ENCODE data around the gene IL20RB. TPM values are rescaled to one million over a fixed set of nuclear protein-coding genes. Genes with fewer than 3 reads are reported as not detected.
A peak's percentile ranks its signal among the peaks of the same experiment; 100 is the strongest.

Gene IL20RB
- total and polyA plus RNA-seq, 4 donors: 0.14 to 1.3 (median 0.33) TPM

DNA sequence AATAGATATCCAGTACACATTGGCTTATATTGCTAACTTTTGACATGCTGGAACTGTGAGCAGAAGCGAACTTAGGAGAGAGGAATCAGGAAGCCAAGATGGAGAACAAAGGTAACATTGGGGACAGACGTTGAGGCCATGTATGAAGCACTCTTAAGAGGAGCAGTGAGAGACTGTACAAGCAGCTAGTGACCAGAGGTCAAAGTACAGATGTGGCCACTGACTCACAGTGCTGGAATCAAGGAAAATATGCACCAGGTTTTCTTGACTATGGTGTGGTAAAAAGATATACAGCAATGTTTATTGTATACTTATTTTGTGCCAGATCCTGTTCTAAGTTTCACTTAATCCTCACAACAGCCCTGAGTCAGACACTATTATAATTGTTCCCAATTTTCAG lies 2.0 kb upstream of the IL20RB start:
- 62% methylated on average over 2 of the region's 2 CpGs for WGBS
- H3K4me1 ChIP-seq (ENCODE audit: control insufficient read depth in 4 of 4, insufficient read depth in 4 of 4, low read length in 3 of 4): peaks cover 0 to 15% (median 5%) of the 10 kb centered on the region in 4 donors
- H3K9me3 ChIP-seq (ENCODE audit: control insufficient read depth in 4 of 4, low read length in 3 of 4): no peaks in the 10 kb centered on the region
- no peak overlapping the region for H3K9ac ChIP-seq (ENCODE audit: low read depth in 1 of 2, low read length in 2 of 2)
- H3K36me3 ChIP-seq (ENCODE audit: control insufficient read depth in 4 of 4, insufficient read depth in 3 of 4, low read depth in 1 of 4, low read length in 3 of 4): no peaks in the 10 kb centered on the region
- H3K4me3 ChIP-seq (ENCODE audit: low read depth in 1 of 3, low read length in 3 of 3): no peak overlapping the region
- no peak overlapping the region for H3K27ac ChIP-seq (ENCODE audit: low read depth in 1 of 2, low read length in 2 of 2)
- no peak for DNase-seq (ENCODE audit: low spot score)
- no peaks in the 10 kb centered on the region for H3K27me3 ChIP-seq (ENCODE audit: control insufficient read depth in 4 of 4, insufficient read depth in 4 of 4, low read length in 3 of 4)
- TF ChIP-seq, protein P1, sequence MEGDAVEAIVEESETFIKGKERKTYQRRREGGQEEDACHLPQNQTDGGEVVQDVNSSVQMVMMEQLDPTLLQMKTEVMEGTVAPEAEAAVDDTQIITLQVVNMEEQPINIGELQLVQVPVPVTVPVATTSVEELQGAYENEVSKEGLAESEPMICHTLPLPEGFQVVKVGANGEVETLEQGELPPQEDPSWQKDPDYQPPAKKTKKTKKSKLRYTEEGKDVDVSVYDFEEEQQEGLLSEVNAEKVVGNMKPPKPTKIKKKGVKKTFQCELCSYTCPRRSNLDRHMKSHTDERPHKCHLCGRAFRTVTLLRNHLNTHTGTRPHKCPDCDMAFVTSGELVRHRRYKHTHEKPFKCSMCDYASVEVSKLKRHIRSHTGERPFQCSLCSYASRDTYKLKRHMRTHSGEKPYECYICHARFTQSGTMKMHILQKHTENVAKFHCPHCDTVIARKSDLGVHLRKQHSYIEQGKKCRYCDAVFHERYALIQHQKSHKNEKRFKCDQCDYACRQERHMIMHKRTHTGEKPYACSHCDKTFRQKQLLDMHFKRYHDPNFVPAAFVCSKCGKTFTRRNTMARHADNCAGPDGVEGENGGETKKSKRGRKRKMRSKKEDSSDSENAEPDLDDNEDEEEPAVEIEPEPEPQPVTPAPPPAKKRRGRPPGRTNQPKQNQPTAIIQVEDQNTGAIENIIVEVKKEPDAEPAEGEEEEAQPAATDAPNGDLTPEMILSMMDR (IDR thresholded peaks at IDR 0.05; ENCODE audit: low read depth, low read length, missing input control): no peak
- TF ChIP-seq JUND (IDR thresholded peaks at IDR 0.05): peak in 1 of 2 donors; percentile 49
- peak; percentile 81 to 83 for TF ChIP-seq HNF4A (conservative IDR thresholded peaks at IDR 0.05)
- TF ChIP-seq RXRA (IDR thresholded peaks at IDR 0.05): peak in 1 of 2 donors; percentile 18
- TF ChIP-seq RAD21 (IDR thresholded peaks at IDR 0.05): no peak
- TF ChIP-seq GABPA (IDR thresholded peaks at IDR 0.05 in 1 of 2, conservative IDR thresholded peaks at IDR 0.05 in 1 of 2): no peak
- TF ChIP-seq, protein P2, sequence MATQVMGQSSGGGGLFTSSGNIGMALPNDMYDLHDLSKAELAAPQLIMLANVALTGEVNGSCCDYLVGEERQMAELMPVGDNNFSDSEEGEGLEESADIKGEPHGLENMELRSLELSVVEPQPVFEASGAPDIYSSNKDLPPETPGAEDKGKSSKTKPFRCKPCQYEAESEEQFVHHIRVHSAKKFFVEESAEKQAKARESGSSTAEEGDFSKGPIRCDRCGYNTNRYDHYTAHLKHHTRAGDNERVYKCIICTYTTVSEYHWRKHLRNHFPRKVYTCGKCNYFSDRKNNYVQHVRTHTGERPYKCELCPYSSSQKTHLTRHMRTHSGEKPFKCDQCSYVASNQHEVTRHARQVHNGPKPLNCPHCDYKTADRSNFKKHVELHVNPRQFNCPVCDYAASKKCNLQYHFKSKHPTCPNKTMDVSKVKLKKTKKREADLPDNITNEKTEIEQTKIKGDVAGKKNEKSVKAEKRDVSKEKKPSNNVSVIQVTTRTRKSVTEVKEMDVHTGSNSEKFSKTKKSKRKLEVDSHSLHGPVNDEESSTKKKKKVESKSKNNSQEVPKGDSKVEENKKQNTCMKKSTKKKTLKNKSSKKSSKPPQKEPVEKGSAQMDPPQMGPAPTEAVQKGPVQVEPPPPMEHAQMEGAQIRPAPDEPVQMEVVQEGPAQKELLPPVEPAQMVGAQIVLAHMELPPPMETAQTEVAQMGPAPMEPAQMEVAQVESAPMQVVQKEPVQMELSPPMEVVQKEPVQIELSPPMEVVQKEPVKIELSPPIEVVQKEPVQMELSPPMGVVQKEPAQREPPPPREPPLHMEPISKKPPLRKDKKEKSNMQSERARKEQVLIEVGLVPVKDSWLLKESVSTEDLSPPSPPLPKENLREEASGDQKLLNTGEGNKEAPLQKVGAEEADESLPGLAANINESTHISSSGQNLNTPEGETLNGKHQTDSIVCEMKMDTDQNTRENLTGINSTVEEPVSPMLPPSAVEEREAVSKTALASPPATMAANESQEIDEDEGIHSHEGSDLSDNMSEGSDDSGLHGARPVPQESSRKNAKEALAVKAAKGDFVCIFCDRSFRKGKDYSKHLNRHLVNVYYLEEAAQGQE (IDR thresholded peaks at IDR 0.05): no peak

DNA sequence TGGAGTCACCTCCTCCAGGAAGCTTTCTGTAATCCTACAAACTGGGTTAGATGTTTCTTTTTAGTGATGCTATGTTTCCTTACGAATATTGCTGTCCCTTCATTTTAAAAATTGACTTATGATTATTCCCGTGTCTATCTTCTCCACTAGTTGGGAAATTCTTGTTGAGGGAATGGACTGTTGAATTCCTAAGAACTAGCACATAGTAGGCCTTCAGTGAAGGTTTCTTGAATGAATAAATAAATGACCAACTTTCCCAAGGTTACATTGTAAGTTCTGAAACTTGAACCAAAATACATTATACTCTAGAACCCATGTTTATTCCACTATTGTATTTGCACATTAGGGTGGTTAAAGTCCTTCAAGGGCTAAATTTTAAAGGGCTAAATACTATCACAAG lies 812 bp upstream of the IL20RB start:
- Histone ChIP-seq H3K27ac (ENCODE audit: low read depth in 1 of 2, low read length in 2 of 2) (no peak overlapping the region), H3K36me3 (ENCODE audit: control insufficient read depth in 4 of 4, insufficient read depth in 3 of 4, low read depth in 1 of 4, low read length in 3 of 4) (no peaks in the 10 kb centered on the region), H3K27me3 (ENCODE audit: control insufficient read depth in 4 of 4, insufficient read depth in 4 of 4, low read length in 3 of 4) (no peaks in the 10 kb centered on the region), H3K9me3 (ENCODE audit: control insufficient read depth in 4 of 4, low read length in 3 of 4) (no peaks in the 10 kb centered on the region), H3K4me3 (ENCODE audit: low read depth in 1 of 3, low read length in 3 of 3) (no peak overlapping the region), H3K9ac (ENCODE audit: low read depth in 1 of 2, low read length in 2 of 2) (no peak overlapping the region), H3K4me1 (ENCODE audit: control insufficient read depth in 4 of 4, insufficient read depth in 4 of 4, low read length in 3 of 4) (peaks cover 0 to 15% (median 5%) of the 10 kb centered on the region in 4 donors)
- 100% methylated on average over 2 of the region's 2 CpGs for WGBS
- TF ChIP-seq RAD21 (IDR thresholded peaks at IDR 0.05): no peak
- TF ChIP-seq, protein P2 (IDR thresholded peaks at IDR 0.05): no peak
- no peak for TF ChIP-seq HNF4G (IDR thresholded peaks at IDR 0.05)
- no peak for DNase-seq (ENCODE audit: low spot score)
